ENCODE results near the gene PARM1.

Gene PARM1

GRCh38 chr4:74933562-74934015 is 673 bp downstream of the PARM1 start:
- in situ Hi-C loops (cut with MboI; ENCODE audit: low sequenced_read_pairs, unreplicated experiment) = loop anchor here (10.0 to 25.0 kb wide), 2 partner anchors 179 to 361 kb away; no protein-coding TSS in a partner anchor
- DNase-seq (ENCODE audit: low spot score) = no peak
- TF ChIP-seq, protein P1, sequence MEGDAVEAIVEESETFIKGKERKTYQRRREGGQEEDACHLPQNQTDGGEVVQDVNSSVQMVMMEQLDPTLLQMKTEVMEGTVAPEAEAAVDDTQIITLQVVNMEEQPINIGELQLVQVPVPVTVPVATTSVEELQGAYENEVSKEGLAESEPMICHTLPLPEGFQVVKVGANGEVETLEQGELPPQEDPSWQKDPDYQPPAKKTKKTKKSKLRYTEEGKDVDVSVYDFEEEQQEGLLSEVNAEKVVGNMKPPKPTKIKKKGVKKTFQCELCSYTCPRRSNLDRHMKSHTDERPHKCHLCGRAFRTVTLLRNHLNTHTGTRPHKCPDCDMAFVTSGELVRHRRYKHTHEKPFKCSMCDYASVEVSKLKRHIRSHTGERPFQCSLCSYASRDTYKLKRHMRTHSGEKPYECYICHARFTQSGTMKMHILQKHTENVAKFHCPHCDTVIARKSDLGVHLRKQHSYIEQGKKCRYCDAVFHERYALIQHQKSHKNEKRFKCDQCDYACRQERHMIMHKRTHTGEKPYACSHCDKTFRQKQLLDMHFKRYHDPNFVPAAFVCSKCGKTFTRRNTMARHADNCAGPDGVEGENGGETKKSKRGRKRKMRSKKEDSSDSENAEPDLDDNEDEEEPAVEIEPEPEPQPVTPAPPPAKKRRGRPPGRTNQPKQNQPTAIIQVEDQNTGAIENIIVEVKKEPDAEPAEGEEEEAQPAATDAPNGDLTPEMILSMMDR (IDR thresholded peaks at IDR 0.05; ENCODE audit: borderline replicate concordance, control extremely low read depth, extremely low read depth, insufficient read depth, missing control alignments) = no peak

- DNase-seq (ENCODE audit: low spot score) = peak; percentile 37
- in situ Hi-C loops (cut with MboI; ENCODE audit: low sequenced_read_pairs, unreplicated experiment) = loop anchor here (10.0 to 25.0 kb wide), 2 partner anchors 178 to 361 kb away; no protein-coding TSS in a partner anchor
- TF ChIP-seq, protein P1 (IDR thresholded peaks at IDR 0.05; ENCODE audit: borderline replicate concordance, control extremely low read depth, extremely low read depth, insufficient read depth, missing control alignments) = no peak
These were observed 1.3 kb downstream of the PARM1 start for GRCh38 chr4:74934016-74934831.

- no peak for DNase-seq (ENCODE audit: low spot score)
- TF ChIP-seq, protein P1 (IDR thresholded peaks at IDR 0.05; ENCODE audit: borderline replicate concordance, control extremely low read depth, extremely low read depth, insufficient read depth, missing control alignments) = no peak
- in situ Hi-C loops (cut with MboI; ENCODE audit: low sequenced_read_pairs, unreplicated experiment) = loop anchor here (10.0 to 25.0 kb wide), 2 partner anchors 177 to 360 kb away; no protein-coding TSS in a partner anchor
These were observed 2.0 kb downstream of the PARM1 start for GRCh38 chr4:74934888-74935287.

- TF ChIP-seq, protein P1 (IDR thresholded peaks at IDR 0.05; ENCODE audit: borderline replicate concordance, control extremely low read depth, extremely low read depth, insufficient read depth, missing control alignments) = no peak
- in situ Hi-C loops (cut with MboI; ENCODE audit: low sequenced_read_pairs, unreplicated experiment) = loop anchor here (25.0 kb wide), 1 partner anchor 171 kb away; no protein-coding TSS in a partner anchor
- no peak for DNase-seq (ENCODE audit: low spot score)
These were observed 8.2 kb downstream of the PARM1 start for GRCh38 chr4:74941123-74941522.

DNA sequence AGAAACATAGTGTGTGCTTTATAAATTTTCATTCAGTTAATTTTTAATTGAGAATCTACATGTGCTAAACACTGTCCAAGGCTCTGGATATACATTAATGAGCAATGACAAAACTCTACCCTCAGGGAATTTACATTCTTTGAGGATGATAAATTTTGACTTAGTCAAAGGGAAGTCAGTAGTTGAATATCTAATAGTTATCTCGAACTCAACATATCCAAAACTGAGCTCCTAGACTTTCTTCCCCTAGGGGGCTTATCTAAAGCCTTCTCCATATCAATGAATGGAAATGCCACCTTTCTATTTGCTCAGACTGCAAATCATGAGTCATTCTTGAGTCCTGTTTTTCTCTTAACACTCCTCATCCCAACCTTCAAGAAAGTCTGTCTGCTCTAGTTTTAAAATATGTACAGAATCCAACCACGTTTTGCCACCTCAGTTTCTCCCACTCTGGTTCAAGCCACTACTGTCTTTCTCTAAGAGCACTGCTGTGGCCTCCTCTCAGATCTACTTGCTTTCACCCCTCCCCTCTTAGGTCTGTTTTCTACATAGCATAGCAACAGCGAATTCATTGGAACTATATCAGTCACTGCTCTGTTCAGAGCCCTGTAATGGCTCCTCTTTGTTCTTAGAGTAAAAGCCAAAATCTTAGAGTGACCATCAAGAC is 9.5 kb downstream of the PARM1 start:
- in situ Hi-C loops (cut with MboI; ENCODE audit: low sequenced_read_pairs, unreplicated experiment) = loop anchor here (25.0 kb wide), 1 partner anchor 170 kb away; no protein-coding TSS in a partner anchor
- no peak for DNase-seq (ENCODE audit: low spot score)
- TF ChIP-seq, protein P1 (IDR thresholded peaks at IDR 0.05; ENCODE audit: borderline replicate concordance, control extremely low read depth, extremely low read depth, insufficient read depth, missing control alignments) = no peak

DNA sequence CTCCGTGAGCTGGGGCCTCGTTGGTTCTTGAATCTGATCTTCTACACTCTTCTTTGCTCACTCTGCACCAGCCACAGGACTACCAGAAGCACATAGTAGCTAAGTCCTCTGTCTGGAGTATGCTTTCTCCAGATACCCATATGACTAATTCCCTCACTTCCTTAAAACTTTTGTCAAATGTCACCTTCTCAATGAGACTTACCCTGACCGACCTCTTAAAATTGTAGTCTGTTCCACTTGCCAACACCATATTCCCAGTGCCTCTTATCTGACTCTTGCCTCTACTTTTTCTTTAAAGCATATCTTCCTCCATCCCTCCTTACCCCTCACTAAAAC is 10.0 kb downstream of the PARM1 start:
- TF ChIP-seq, protein P1 (IDR thresholded peaks at IDR 0.05; ENCODE audit: borderline replicate concordance, control extremely low read depth, extremely low read depth, insufficient read depth, missing control alignments) = no peak
- DNase-seq (ENCODE audit: low spot score) = no peak
- in situ Hi-C loops (cut with MboI; ENCODE audit: low sequenced_read_pairs, unreplicated experiment) = loop anchor here (25.0 kb wide), 1 partner anchor 169 kb away; no protein-coding TSS in a partner anchor

Measured in GM13976 (cell line).